ENCODE measurements around the gene ADK. TPM values are rescaled to one million over a fixed set of nuclear protein-coding genes. Genes with fewer than 3 reads are reported as not detected.

Gene ADK
- total and polyA plus RNA-seq, 8 donors = 7.2 to 66.1 (median 21.5) TPM

DNA sequence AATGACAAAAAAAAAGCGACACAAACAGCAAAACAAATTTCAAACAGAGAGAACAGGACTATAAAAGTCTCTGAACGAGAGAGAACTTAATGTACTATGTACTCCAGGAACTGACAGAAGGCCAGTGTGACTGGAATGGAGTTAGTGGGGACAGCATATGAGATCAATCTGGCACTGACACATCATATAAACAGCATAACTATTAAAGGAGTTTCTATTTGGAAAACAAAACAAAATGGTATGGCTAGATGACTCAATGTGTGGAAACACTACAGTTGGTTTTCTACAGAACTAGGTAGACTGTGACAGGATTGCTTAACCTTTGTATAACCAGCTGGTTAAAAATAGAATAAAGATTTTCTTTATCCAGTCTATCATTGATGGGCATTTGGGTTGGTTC is 442.4 kb downstream of the ADK start:
- Histone ChIP-seq H3K9me3 (no peaks in the 10 kb centered on the region), H3K4me3 (no peak overlapping the region), H3K4me1 (peaks cover 7 to 50% (median 23%) of the 10 kb centered on the region in 4 donors), H3K27ac (peak overlapping the region in 4 of 5 donors; percentile 48 to 75 (median 59)), H3K27me3 (no peaks in the 10 kb centered on the region), H3K36me3 (no peaks in the 10 kb centered on the region)
- intact Hi-C loops (cut with DNase I; ENCODE audit: low total_unique reads) = no loop called here
- TF ChIP-seq POLR2AphosphoS5 (IDR thresholded peaks at IDR 0.05) (peak; percentile 71 to 80 (median 72)), EP300 (IDR thresholded peaks at IDR 0.05) (peak; percentile 45)
- TF ChIP-seq, protein P1, sequence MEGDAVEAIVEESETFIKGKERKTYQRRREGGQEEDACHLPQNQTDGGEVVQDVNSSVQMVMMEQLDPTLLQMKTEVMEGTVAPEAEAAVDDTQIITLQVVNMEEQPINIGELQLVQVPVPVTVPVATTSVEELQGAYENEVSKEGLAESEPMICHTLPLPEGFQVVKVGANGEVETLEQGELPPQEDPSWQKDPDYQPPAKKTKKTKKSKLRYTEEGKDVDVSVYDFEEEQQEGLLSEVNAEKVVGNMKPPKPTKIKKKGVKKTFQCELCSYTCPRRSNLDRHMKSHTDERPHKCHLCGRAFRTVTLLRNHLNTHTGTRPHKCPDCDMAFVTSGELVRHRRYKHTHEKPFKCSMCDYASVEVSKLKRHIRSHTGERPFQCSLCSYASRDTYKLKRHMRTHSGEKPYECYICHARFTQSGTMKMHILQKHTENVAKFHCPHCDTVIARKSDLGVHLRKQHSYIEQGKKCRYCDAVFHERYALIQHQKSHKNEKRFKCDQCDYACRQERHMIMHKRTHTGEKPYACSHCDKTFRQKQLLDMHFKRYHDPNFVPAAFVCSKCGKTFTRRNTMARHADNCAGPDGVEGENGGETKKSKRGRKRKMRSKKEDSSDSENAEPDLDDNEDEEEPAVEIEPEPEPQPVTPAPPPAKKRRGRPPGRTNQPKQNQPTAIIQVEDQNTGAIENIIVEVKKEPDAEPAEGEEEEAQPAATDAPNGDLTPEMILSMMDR (IDR thresholded peaks at IDR 0.05) = no peak
- DNase-seq = peak in 1 of 2 donors; percentile 45
- 62 to 83% (median 72%) methylated on average over 2 of the region's 2 CpGs for WGBS, 5 donors

- intact Hi-C loops (cut with DNase I; ENCODE audit: low total_unique reads) = no loop called here
- Histone ChIP-seq H3K4me3 (no peak overlapping the region), H3K36me3 (no peaks in the 10 kb centered on the region), H3K9me3 (no peaks in the 10 kb centered on the region), H3K4me1 (peaks cover 0 to 25% (median 13%) of the 10 kb centered on the region in 4 donors), H3K27ac (no peak overlapping the region), H3K27me3 (no peaks in the 10 kb centered on the region)
- TF ChIP-seq, protein P1 (IDR thresholded peaks at IDR 0.05) = no peak
- TF ChIP-seq POLR2AphosphoS5 (IDR thresholded peaks at IDR 0.05) (no peak), EP300 (IDR thresholded peaks at IDR 0.05) (no peak), POLR2A (IDR thresholded peaks at IDR 0.05) (no peak)
- no peak for DNase-seq
- WGBS, 5 donors = 93 to 98% (median 96%) methylated on average over 7 of the region's 7 CpGs
Observed at GRCh38 chr10:74596713-74597112, 445.7 kb downstream of the ADK start.

- intact Hi-C loops (cut with DNase I; ENCODE audit: low total_unique reads) = no loop called here
- 79 to 85% (median 80%) methylated on average over 5 of the region's 5 CpGs for WGBS, 5 donors
- Histone ChIP-seq H3K4me3 (no peak overlapping the region), H3K27ac (peak overlapping the region in 3 of 5 donors; percentile 14 to 34 (median 23)), H3K27me3 (no peaks in the 10 kb centered on the region), H3K4me1 (peaks cover 0 to 2% (median under 1%) of the 10 kb centered on the region in 4 donors), H3K9me3 (no peaks in the 10 kb centered on the region), H3K36me3 (no peaks in the 10 kb centered on the region)
- TF ChIP-seq POLR2A (IDR thresholded peaks at IDR 0.05) (no peak), POLR2AphosphoS5 (IDR thresholded peaks at IDR 0.05) (no peak), EP300 (IDR thresholded peaks at IDR 0.05) (no peak)
- TF ChIP-seq, protein P1 (IDR thresholded peaks at IDR 0.05) = no peak
- peak in 1 of 2 donors; percentile 33 for DNase-seq
Observed at GRCh38 chr10:74598891-74599566, 448.0 kb downstream of the ADK start.

DNA sequence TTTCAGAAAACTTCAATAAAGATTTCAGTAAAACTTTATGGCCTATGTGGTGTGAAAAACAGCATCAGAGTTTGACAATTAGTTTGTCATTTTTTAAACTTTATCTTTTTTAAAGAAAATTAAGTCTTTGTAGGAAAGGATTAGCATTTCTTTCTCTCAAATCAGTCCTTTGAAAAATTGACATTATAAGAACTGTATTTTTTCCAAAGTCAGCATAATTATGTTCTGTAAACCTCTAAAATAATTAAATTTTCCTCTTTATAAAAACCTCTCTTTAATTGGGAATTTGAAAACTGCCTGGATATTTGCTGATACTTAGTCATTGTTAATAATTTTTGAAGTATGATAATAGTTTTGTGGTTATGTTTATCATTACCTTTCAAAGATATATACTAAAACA is 448.7 kb downstream of the ADK start:
- Histone ChIP-seq H3K36me3 (no peaks in the 10 kb centered on the region), H3K4me3 (no peak overlapping the region), H3K27me3 (no peaks in the 10 kb centered on the region), H3K27ac (no peak overlapping the region), H3K4me1 (no peaks in the 10 kb centered on the region), H3K9me3 (no peaks in the 10 kb centered on the region)
- no peak for TF ChIP-seq EP300 (IDR thresholded peaks at IDR 0.05)
- no peak for TF ChIP-seq POLR2AphosphoS5 (IDR thresholded peaks at IDR 0.05)
- TF ChIP-seq, protein P1 (IDR thresholded peaks at IDR 0.05) = no peak
- no peak for TF ChIP-seq POLR2A (IDR thresholded peaks at IDR 0.05)
- no peak for DNase-seq
- intact Hi-C loops (cut with DNase I; ENCODE audit: low total_unique reads) = no loop called here

Data from stomach (tissue), 9 donors.